Left colon (tissue), 2 donors: ENCODE data around the gene WNT2B. TPM values are rescaled to one million over a fixed set of nuclear protein-coding genes. Genes with fewer than 3 reads are reported as not detected.
"Not testable (repeated sequence)": the region's sequence is repeated elsewhere in the genome, so short reads cannot be mapped to it uniquely, and the experiment has no call there.

Source experiments
- ATAC-seq: fragments of 200-7000 bp; cut with Tn5 transposase; one replicate; pipeline ENCODE4 v1.9.1; 2020; ENCODE audit warnings: mild to moderate bottlenecking, moderate library complexity
- DNase-seq, 2 donors: peaks; one replicate each; pipeline ENCODE4 v3.0.0-alpha.2; 2020
- intact Hi-C, 2 donors: fragments of 100-400 bp; cut with DNase I in 1 of 2; cut with micrococcal nuclease in 1 of 2; formaldehyde crosslinking; loops; one replicate each; pipeline versions ENCODE4 v1.11.2 to v1.14.0; 2022; cut with DNase I, micrococcal nuclease
- long read RNA-seq: library from polyadenylated mRNA; unstranded; transcript quantifications from one replicate; pipeline ENCODE4 v2.0.0, GENCODE V29; 2021
- total RNA-seq, 2 donors: library from RNA; stranded (reverse); fragmentation: NEBNext Ultra II Directional; extraction: Animal tissue kit (Norgen Biotek cat#: 25700); gene quantifications; one replicate each; pipeline ENCODE4 v1.2.1, GENCODE V29; 2021
- donor health status: DM: no; HTN: no; CAD: no.
- donor health status: DM: yes; HTN: yes; CAD: no.

Gene WNT2B
- total RNA-seq: 1 to 10 TPM; 7.1 to 8.8 TPM
- long read RNA-seq, partial matches to known transcripts: 0 of 9 reads
- long read RNA-seq, other reads (novel, unspliced or antisense): 5 of 9 reads

- ATAC-seq: peak; percentile 85
- intact Hi-C loops: loop anchor here in 1 of 2 donors (10.0 kb wide), 1 partner anchor 196 kb away; the partner anchor contains the start of gene RHOC
- DNase-seq: peak; percentile 39 to 54
These were observed at the start of gene WNT2B for GRCh38 chr1:112508278-112509004. Gene WNT2B, plus strand, starts transcription at chr1:112508965. Its CDS starts 298 bp downstream, at chr1:112509263.

DNA sequence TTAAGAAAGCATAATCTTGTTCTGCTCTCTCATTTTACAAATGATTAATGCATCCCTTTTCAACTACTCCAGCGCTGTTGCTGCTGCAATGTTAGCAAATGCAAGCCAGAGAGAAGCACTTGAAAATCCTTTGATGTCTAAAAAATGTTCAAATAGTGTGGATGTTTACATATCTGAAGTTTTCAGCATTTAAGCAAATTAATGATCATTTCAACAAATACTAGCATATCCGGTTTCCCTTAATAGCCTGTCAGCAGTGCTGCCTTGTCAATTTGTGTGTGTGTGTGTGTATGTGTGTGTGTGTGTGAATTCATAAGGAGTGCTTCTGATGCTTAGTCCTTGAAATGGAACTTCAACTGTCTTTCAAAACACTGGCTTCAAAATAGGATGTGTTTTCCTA lies 48.1 kb upstream of the WNT2B start:
- intact Hi-C loops: loop anchor here in 1 of 2 donors (10.0 kb wide), 1 partner anchor 66 kb away; the partner anchor contains the start of gene CTTNBP2NL
- ATAC-seq: no peak
- no peak for DNase-seq

DNA sequence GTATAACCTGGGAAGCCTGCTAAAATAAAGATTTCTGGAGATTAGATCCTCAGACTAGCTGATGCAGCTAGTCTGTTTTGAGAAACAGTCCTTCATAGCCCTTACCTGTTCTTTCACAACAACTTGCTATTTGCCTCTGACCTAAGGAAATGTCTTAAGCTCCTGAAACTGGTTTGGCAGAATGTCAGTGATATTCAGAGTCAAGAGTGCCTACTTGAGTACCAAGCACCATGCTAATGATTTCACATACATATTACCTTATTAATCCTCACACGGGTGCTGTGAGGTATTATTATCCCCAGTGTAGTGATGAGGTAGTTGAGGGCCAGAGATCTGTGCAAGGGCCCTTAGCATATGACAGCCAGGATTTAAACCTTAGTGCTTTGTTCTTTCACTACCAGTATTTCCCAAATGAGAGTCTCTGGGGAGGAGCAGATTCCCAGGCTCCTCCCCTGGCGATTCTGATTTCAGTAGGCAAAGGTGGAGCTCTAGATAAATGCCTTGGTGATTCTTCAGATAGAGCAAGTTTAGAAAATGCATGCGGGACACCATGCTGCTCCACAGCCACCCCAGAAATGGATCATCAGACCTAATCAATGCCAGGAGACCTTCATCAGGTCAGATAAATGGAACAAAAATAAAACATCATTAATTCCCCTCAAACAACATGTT lies 47.4 kb upstream of the WNT2B start:
- ATAC-seq: peak; percentile 15
- no peak for DNase-seq
- intact Hi-C loops: loop anchor here in 1 of 2 donors (10.0 kb wide), 1 partner anchor 67 kb away; the partner anchor contains the start of gene CTTNBP2NL

- intact Hi-C loops: loop anchor here in 1 of 2 donors (10.0 kb wide), 1 partner anchor 68 kb away; the partner anchor contains the start of gene CTTNBP2NL
- no peak for DNase-seq
- ATAC-seq: no peak
These were observed 45.8 kb upstream of the WNT2B start for GRCh38 chr1:112462953-112463279.

- peak; percentile 15 to 38 for DNase-seq
- peak; percentile 40 for ATAC-seq
- intact Hi-C loops: loop anchor here in 1 of 2 donors (10.0 kb wide), 1 partner anchor 70 kb away; the partner anchor contains the start of gene CTTNBP2NL
These were observed 44.3 kb upstream of the WNT2B start for GRCh38 chr1:112464501-112464900.

GRCh38 chr1:112465122-112465521 lies 43.6 kb upstream of the WNT2B start:
- DNase-seq: no peak
- ATAC-seq: peak; percentile 11
- intact Hi-C loops: loop anchor here (5.0 to 10.0 kb wide), 2 partner anchors 70 to 73 kb away; partner anchors contain the start of gene CTTNBP2NL (in 1 of the 2)

DNA sequence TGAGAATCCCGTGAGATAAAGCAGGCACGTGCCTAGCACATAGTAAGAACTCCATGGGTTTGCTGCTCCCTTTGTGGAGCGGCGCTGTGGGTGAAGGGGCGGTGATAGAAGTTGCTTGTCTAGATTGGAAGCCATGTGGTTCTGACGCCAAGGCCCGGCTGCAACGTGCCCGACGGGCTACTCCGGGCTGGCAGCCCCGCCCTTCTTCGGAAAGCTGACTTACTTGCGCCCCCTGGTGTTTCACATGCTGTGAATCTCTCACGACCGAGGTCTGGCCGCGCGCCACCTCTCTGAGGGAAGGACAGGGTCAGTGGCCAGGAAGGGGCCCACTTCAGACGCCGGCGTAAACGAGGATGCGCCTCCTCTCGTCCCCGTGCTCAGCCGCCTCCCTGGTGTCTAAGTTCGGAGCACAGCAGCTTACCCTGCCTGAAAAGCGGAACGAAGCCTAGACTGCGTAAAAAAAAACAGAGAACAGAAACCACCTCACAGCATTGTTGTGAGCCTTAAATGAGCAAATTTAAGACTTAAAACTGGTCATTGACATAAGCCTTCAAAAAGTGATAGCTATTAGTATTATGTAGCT lies 42.6 kb upstream of the WNT2B start:
- intact Hi-C loops: loop anchor here (5.0 to 10.0 kb wide), 2 partner anchors 71 to 74 kb away; partner anchors contain the start of gene CTTNBP2NL (in 1 of the 2)
- ATAC-seq: peak; percentile 82
- DNase-seq: peak; percentile 95 to 98

DNA sequence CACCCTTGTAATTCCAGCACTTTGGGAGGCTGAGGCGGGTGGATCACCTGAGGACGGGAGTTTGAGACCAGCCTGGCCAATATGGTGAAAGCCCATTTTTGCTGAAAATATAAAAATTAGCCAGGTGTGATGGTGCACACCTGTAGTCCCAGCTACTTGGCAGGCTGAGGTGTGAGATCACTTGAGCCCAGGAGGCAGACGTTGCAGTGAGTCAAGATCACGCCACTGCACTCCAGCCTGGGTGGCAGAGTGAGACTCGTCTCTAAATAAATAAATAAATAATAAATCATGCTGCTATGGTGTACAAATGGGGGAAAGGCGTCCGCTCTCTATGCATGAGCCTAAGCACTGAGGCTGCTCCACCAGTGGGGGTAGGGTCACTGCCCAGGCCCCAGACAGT lies 38.4 kb upstream of the WNT2B start:
- intact Hi-C loops, ATAC-seq, DNase-seq: not testable (repeated sequence)

DNA sequence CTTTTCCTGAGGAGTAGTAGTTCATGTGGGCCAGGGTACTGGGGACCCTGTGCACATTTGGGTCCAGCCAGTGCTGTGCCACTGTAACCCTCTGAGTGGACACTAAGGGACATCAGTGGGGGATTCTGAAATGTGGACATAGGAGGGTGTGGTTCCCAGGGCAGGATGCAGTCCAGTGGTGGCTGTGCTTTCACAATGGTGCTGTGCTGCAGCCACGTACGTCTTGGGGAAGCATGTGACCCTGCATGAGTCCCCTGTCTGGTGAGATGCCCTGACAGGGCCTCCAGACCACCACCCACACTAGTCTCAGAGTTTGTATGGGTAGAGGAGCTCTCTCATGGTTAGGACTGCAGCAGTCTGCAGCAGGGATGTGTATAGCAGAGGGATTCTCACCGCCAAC lies 37.8 kb upstream of the WNT2B start:
- no peak for DNase-seq
- intact Hi-C loops: no loop called here
- ATAC-seq: no peak

GRCh38 chr1:112472142-112472541 lies 36.6 kb upstream of the WNT2B start:
- DNase-seq (no peak), ATAC-seq (no peak)
- intact Hi-C loops: no loop called here

DNA sequence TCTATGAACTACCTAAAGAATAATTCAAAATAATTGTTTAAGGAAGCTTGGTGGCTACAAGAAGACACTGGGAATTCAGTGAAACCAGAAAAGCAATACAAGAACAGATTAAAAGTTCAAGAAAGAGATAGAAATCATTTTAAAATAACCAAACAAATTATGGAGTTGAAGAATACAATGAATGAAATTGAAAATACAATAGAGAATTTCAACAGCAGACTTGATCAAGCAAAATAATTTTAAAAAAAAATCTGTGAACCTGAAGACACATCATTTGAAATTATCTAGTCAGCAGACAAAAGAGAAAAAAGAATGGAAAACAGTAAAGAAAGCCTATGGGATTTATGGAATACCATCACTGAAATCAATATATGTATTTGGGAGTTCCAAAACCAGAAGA lies 31.2 kb upstream of the WNT2B start:
- intact Hi-C loops: no loop called here
- DNase-seq: no peak
- ATAC-seq: no peak

DNA sequence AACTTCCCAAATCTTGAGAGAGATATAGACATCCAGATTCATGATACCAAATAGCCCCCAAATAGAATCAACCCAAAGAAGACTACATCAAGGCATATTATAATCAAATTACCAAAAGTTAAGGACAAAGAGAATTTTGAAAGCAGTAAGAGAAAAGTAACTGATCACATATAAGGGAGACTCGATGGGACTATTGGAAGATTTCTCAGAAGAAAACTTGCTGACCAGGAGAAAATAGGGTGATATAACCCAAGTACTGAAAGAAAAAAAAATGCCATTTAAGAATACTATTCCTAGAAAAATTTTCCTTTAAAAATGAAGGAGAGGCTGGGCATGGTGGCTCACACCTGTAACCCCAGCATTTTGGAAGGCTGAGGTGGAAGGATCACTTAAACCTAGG lies 30.5 kb upstream of the WNT2B start:
- ATAC-seq: no peak
- intact Hi-C loops: no loop called here
- DNase-seq: no peak

DNA sequence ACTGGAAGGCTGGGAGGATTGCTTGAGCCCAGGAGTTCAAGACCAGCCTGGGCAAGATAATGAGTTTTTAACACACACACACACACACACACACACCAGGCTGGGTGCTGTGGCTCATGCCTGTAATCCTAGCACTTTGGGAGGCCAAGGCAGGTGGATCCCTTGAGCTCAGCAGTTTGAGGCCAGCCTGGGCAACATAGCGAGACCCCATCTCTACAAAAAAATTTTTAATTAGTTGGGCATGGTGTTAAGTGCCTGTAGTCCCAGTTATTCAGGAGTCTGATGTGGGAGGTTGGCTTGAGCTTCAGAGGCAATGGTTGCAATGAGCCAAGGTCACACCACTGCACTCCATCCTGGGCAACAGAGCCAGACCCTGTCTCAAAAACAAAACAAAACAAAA lies 22.7 kb upstream of the WNT2B start:
- DNase-seq, ATAC-seq, intact Hi-C loops: not testable (repeated sequence)

GRCh38 chr1:112487686-112488085 lies 21.1 kb upstream of the WNT2B start:
- intact Hi-C loops, ATAC-seq, DNase-seq: not testable (repeated sequence)

- intact Hi-C loops: no loop called here
- no peak for DNase-seq
These were observed 20.6 kb upstream of the WNT2B start for GRCh38 chr1:112488141-112488540.

GRCh38 chr1:112492076-112492475 lies 16.7 kb upstream of the WNT2B start:
- intact Hi-C loops: no loop called here
- ATAC-seq (no peak), DNase-seq (no peak)

More at GRCh38 chr1:112488141-112488540, 20.6 kb upstream of the WNT2B start:
- ATAC-seq: no peak

DNA sequence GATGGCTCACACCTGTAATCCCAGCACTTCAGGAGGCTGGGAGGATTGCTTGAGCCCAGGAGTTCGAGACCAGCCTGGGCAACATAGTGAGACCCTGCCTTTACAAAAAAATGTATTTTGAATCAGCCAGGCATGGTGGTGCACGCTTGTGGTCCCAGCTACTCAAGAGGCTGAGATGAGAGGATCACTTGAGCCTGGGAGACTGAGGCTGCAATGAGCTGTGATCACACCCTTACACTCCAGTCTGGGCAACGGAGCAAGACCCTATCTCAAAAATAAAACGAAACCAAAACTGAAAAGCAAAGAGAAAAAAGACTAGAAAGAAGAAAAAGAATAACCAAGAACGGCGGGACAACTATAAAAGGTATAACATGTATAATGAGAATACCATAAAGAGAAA lies 15.4 kb upstream of the WNT2B start:
- no peak for ATAC-seq
- intact Hi-C loops: no loop called here
- no peak for DNase-seq

- no peak for ATAC-seq
These were observed 12.5 kb upstream of the WNT2B start for GRCh38 chr1:112496290-112496689.

More at GRCh38 chr1:112496290-112496689, 12.5 kb upstream of the WNT2B start:
- DNase-seq: no peak
- intact Hi-C loops: no loop called here
